Upper lobe of left lung (tissue), 4 donors: ENCODE measurements around the gene PRKG1.

Experiments
- EP300 ChIP-seq, 4 donors: sonication (generic); formaldehyde crosslinking; IDR thresholded peaks; one replicate each; pipeline ENCODE4 v1.5.1; 2017; ENCODE audit warnings: antibody characterized with exemption in 4 of 4, control low read depth in 2 of 4
- POLR2A ChIP-seq, 4 donors: fragments of 450-650 bp; IDR thresholded peaks; one replicate each; pipeline ENCODE4 v1.5.1; 2016 to 2017; ENCODE audit warnings: antibody characterized with exemption in 4 of 4, mild to moderate bottlenecking in 2 of 4
- TF ChIP-seq, protein P1 (sequence below), 6 experiments: fragments of 450-650 bp in 4 of 6; fragments of 200-600 bp in 2 of 6; sonication (generic) in 2 of 6; IDR thresholded peaks; one replicate each; pipeline ENCODE4 v1.5.1; 2016 to 2019; ENCODE audit warnings: antibody characterized with exemption in 6 of 6

DNA sequence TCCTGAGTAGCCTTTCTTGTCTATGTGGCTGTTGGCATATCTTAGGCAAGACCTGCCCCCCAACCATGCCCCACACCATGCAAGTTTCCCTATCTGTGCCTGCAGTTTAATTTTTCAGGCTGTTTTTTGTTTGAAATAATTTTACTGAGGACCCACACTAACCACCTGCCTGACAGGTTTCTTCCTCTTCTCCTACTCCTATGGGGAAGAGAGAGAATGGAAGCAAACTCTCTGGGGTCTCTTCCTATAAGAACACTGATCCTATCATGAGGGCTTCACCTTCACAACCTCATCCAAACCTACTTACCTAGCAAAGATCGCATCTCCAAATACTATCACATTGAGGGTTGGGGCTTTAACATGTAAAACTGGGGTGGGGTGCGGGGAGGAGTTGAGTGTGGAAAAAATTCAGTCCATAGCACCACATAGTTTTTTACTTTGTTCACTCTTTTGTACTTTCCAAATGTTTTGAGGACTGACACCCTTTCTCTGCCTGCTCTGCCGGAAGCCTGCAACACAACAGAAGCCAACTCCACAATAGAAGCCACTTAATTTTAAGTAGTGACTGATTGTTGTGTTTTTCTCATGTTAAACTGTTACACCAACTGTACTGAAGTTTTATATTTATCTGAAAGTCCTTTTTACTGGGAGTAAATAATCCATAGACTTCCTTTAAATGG is 692.3 kb downstream of the PRKG1 start:
- TF ChIP-seq POLR2A (IDR thresholded peaks at IDR 0.05) = no peak
- TF ChIP-seq, protein P1, sequence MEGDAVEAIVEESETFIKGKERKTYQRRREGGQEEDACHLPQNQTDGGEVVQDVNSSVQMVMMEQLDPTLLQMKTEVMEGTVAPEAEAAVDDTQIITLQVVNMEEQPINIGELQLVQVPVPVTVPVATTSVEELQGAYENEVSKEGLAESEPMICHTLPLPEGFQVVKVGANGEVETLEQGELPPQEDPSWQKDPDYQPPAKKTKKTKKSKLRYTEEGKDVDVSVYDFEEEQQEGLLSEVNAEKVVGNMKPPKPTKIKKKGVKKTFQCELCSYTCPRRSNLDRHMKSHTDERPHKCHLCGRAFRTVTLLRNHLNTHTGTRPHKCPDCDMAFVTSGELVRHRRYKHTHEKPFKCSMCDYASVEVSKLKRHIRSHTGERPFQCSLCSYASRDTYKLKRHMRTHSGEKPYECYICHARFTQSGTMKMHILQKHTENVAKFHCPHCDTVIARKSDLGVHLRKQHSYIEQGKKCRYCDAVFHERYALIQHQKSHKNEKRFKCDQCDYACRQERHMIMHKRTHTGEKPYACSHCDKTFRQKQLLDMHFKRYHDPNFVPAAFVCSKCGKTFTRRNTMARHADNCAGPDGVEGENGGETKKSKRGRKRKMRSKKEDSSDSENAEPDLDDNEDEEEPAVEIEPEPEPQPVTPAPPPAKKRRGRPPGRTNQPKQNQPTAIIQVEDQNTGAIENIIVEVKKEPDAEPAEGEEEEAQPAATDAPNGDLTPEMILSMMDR (IDR thresholded peaks at IDR 0.05) = no peak
- TF ChIP-seq EP300 (IDR thresholded peaks at IDR 0.05) = no peak
